PFSK-1 (cell line): Measurements from ENCODE around the gene FURIN.

ENCODE experiments used
- POLR2AphosphoS5 ChIP-seq: IDR thresholded peaks from 2 replicates; pipeline ENCODE4 v1.6.1; 2012; ENCODE audit warnings: low read depth, mild to moderate bottlenecking, control low read depth, low read length, moderate library complexity
- REST ChIP-seq, 2 experiments: IDR thresholded peaks; 2 replicates each; pipeline versions ENCODE4 v1.6.1 to v1.8.0; 2011 to 2012; ENCODE audit warnings: low read depth in 2 of 2, low read length in 2 of 2, control low read depth in 1 of 2, inconsistent platforms in 1 of 2, mild to moderate bottlenecking in 1 of 2, moderate library complexity in 1 of 2; ENCODE audit not compliant: insufficient read depth in 1 of 2
- SIN3A ChIP-seq: IDR thresholded peaks from 2 replicates; pipeline ENCODE4 v1.6.1; 2012; ENCODE audit warnings: mild to moderate bottlenecking, low read length, moderate library complexity, borderline replicate concordance; ENCODE audit not compliant: insufficient read depth
- TAF1 ChIP-seq: IDR thresholded peaks from 2 replicates; pipeline ENCODE4 v1.6.1; 2012; ENCODE audit warnings: low read length, control low read depth, borderline replicate concordance; ENCODE audit not compliant: insufficient read depth

GRCh38 chr15:90883976-90884718 is 15.8 kb downstream of the FURIN start, which contains the start of gene FES:
- TF ChIP-seq TAF1 (0 out of 2 replicates have a peak, but pooled peaks have one; percentile 47), POLR2AphosphoS5 (peak; percentile 49; the same call in 1 of the 2 replicates), REST (IDR thresholded peaks at IDR 0.05; ENCODE audit: insufficient read depth in 1 of 2, low read depth in 2 of 2, low read length in 2 of 2) (peak; percentile 28 to 33; a peak in 1 of 4 replicates), SIN3A (0 out of 2 replicates have a peak, but pooled peaks have one; percentile 20)
